CD1c-positive myeloid dendritic cell (primary cell): ENCODE data around the gene SH2B2.
A peak's percentile ranks its signal among the peaks of the same experiment; 100 is the strongest.
"Not testable (repeated sequence)": the region's sequence is repeated elsewhere in the genome, so short reads cannot be mapped to it uniquely, and the experiment has no call there.

Source experiments
- DNase-seq: peaks from one replicate; pipeline ENCODE4 v3.0.0-alpha.2; 2016; ENCODE audit errors: extremely low spot score

SH2B2 gene

GRCh38 chr7:102285540-102286236 is 980 bp upstream of the SH2B2 start:
- DNase-seq: no peak

- DNase-seq: peak; percentile 34
Observed at GRCh38 chr7:102287111-102287980, 678 bp downstream of the SH2B2 start.

- DNase-seq: no peak
Observed at GRCh38 chr7:102287981-102288278, 1.3 kb downstream of the SH2B2 start.

GRCh38 chr7:102288285-102288930 is 1.7 kb downstream of the SH2B2 start:
- DNase-seq: peak; percentile 51

- DNase-seq: no peak
Observed at GRCh38 chr7:102289057-102289456, 2.4 kb downstream of the SH2B2 start.

- no peak for DNase-seq
Observed at GRCh38 chr7:102291056-102291915, 4.6 kb downstream of the SH2B2 start.

GRCh38 chr7:102291916-102292267 is 5.2 kb downstream of the SH2B2 start:
- no peak for DNase-seq

- no peak for DNase-seq
Observed at GRCh38 chr7:102292813-102293798, 6.4 kb downstream of the SH2B2 start.

GRCh38 chr7:102294589-102294988 is 7.9 kb downstream of the SH2B2 start:
- no peak for DNase-seq

GRCh38 chr7:102295346-102296178 is 8.9 kb downstream of the SH2B2 start:
- no peak for DNase-seq

- no peak for DNase-seq
Observed at GRCh38 chr7:102296179-102296438, 9.4 kb downstream of the SH2B2 start.

- no peak for DNase-seq
Observed at GRCh38 chr7:102296514-102296913, 9.8 kb downstream of the SH2B2 start.

- no peak for DNase-seq
Observed at GRCh38 chr7:102297487-102298218, 11.0 kb downstream of the SH2B2 start.

GRCh38 chr7:102300643-102301221 is 14.1 kb downstream of the SH2B2 start:
- no peak for DNase-seq

- DNase-seq: not testable (repeated sequence)
Observed at GRCh38 chr7:102301367-102301766, 14.7 kb downstream of the SH2B2 start.

- DNase-seq: no peak
Observed at GRCh38 chr7:102302025-102302424, 15.4 kb downstream of the SH2B2 start.

- peak; percentile 32 for DNase-seq
Observed at GRCh38 chr7:102303669-102304422, 17.2 kb downstream of the SH2B2 start.

- DNase-seq: no peak
Observed at GRCh38 chr7:102304668-102305067, 18.0 kb downstream of the SH2B2 start.
